Loucy (cell line): Measurements from ENCODE around the gene CDH9.

Experiments used
- CTCF ChIP-seq: fragments of 200-600 bp; sonication (generic); conservative IDR thresholded peaks from 2 replicates; pipeline ENCODE4 v1.5.1; 2014; ENCODE audit warnings: mild to moderate bottlenecking, antibody characterized with exemption, low read length
- EZH2phosphoT487 ChIP-seq: fragments of 200-600 bp; IDR thresholded peaks from 2 replicates; pipeline ENCODE4 v1.6.1; 2018; ENCODE audit warnings: antibody characterized with exemption, mild to moderate bottlenecking, moderate library complexity, borderline replicate concordance

GRCh38 chr5:26981750-26982149 is 56.6 kb downstream of the CDH9 start:
- no peak for TF ChIP-seq CTCF
- no peak for TF ChIP-seq EZH2phosphoT487
